Umbilical cord (tissue), 2 donors: Measurements from ENCODE around the gene TECPR2. TPM values are rescaled to one million over a fixed set of nuclear protein-coding genes. Genes with fewer than 3 reads are reported as not detected.
"Not testable (repeated sequence)": the region's sequence is repeated elsewhere in the genome, so short reads cannot be mapped to it uniquely, and the experiment has no call there.

Experiments
- DNase-seq: peaks from one replicate; pipeline ENCODE4 v3.0.0-alpha.2; 2015; ENCODE audit warnings: low spot score
- total RNA-seq: library from RNA; depleted of rRNA; stranded (reverse); fragments of >200 nt; gene quantifications from one replicate; pipeline ENCODE4 v1.2.3, GENCODE V29; 2014; ENCODE audit warnings: low replicate concordance; ENCODE audit not compliant: insufficient read depth

Gene TECPR2
- total RNA-seq, 1 donor from 2014 or later = 7.2 TPM

DNA sequence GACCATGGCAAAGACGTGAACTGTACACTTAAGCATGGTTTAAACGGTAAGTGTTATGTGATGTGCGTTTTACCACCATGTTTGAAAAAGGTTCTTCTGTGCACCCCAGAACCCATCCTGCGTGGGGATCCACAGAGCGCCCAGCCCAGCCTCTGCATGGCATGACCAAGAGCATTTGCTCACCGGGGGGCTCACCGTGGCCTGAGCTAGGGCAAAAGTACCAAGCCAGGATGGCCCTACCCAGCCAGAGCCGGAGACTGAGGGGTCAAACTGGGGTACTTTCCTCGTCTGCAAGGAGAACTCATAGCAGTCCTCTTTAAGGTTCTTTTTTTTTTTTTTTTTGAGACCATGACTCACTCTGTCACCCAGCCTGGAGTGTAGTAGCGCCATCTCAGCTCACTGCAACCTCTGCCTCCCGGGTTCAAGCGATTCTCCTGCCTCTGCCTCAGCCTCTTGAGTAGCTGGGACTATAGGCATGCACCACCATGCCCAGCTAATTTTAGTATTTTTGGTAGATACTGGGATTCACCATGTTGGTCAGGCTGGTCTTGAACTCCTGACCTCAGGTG lies 163.3 kb downstream of the TECPR2 start:
- no peak for DNase-seq

DNA sequence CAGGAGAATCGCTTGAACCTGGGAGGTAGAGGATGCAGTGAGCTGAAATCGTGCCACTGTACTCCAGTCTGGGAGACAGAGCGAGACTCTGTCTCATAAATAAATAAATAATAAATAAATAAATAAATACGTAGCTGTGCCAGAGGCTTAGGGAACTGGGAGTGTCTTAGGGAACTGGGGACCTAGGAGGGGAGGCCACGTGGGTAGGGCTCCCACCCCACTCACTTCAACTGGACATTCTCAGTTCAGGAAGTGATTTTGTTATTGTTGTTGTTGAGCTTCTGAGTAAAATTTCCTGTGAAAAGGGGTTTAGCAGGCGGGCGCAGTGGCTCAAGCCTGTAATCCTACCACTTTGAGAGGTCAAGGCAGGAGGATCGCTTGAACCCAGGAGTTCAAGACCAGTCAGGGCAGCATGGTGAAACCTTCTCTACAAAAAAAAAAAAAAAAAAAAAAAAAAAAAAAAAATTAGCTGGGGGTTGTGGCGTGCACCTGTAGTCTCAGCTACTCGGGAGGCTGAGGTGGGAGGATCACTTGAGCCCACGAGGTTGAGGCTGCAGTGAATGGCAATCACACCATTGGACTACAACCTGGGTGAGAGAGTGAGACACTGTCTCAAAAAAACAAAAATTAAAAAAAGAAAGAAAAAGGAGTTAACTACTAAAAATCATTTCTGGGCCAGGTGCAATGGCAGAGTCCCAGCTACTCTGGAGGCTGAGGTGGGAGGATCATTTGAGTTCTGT lies 165.9 kb downstream of the TECPR2 start:
- DNase-seq = no peak

DNA sequence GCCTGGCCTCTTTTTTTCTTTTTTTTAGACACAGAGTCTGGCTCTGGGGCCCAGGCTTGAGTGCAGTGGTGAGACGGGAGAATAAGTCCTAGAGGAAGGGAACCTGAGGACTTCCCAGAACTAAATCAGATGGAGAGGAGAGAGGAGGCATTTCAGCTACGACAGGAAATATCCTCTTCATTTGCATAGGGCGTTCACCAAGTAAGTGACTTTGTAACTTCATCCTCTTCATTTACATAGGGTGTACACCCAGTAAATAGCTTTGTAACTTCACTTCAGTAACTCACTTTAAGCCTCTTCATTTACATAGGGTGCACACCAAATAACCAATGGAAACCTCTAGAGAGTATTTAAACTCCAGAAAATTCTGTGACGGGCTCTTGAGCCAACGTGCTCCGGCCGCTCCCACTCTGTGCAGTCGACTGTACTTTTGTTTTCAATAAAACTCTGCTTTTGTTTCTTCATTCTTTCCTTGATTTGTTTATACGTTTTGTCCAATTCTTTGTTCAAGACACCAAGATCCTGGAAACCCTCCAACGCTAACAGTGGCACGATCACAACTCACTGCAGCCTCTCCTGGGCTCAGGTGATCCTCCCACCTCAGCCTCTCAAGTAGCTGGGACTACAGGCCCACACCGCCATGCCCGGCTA lies 168.2 kb downstream of the TECPR2 start:
- no peak for DNase-seq

DNA sequence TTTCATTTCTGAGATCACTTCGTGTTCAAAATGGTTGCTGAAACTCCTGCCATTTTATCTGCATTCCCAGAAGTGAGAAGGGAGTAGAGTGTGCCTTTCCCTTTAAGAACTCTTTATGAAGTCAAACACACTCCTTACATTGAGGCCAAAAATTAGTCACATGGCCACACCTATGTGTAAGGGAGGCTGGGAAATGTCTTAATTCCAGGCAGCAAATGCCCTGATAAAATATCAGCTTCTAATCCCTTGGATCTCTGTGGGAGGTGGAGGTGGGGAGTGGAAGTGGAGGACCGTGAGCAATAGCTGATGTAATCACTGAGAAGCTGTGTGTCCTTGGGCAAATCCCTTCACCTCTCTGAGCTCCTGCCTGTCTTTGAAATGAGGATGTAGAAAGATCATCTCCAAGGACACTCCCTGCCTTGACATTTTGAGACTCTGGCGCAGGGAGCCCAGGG lies 169.5 kb downstream of the TECPR2 start:
- DNase-seq = no peak

DNA sequence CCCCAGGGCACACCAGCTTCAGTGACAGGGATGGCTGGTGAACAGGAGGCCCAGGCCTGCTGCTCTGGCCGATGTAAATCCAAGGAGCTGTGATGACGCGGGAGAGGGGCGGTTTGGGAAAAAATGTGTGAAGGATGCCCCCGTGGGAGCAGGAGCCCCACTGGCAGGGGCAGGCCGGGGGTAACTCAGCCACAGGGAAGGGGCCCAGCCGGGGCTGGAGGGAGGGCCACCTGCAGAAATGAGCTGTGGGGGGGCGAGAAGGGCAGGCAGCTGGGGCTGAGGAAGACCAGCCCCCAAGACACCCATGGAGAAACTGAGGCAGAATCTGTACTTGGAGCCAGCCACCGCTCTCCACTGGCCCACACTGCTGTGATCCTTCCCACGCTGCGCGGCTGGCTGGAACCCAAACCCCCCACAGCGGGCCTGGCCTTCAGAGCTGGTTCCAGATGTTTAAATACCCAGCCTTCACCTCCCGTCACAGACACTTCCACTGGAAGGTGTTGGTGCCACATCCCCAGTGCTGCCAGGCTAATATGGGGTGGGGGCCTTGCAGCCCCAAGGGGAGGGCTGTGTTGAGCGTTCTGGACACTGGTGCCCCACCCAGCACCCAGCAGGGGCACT lies 175.3 kb downstream of the TECPR2 start:
- no peak for DNase-seq

DNA sequence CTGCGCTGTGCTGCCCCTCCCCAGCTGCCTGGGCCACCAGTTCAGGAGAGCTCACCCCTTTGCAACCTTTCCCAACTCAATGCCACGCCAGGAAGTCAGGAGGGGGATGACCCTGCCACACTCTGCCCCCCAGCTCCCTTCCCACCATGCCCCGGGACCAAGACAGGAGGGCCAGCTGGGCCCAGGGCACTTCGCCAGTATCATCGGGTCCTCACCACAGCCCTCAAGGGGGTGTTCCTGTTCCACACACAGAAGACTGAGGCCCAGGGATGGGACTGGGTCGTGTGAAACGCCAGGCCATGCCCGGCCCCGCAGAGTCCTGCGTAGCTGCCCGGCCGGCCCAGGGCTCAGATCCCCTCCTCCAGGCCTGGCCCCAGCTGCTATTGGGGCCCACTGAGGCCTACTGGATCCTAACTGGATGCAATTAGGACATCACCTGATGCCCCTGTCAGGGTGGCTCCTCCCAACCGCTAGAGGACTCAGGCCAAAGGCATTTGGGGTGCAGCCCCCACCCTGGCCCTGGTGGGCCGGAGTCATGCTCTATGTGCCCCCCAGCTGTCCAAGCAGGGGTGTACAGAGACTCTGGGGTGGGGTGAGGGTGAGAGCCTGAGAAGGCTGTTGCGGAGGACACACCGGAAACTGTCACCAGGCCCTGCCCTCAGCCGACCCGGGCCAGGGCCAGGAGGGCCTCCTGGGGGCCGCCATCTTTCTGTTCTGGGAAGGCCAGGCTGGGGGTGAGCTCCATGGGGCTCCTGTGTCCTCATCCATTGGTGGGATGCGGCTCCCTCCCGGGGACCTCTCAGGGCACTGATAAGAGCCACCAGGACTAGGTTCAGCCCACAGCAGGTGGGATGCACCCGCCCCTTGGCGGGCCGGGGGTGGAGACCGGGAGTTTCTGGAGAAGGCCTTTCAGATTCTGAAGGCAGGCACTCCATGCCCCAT lies 176.1 kb downstream of the TECPR2 start:
- DNase-seq = no peak

DNA sequence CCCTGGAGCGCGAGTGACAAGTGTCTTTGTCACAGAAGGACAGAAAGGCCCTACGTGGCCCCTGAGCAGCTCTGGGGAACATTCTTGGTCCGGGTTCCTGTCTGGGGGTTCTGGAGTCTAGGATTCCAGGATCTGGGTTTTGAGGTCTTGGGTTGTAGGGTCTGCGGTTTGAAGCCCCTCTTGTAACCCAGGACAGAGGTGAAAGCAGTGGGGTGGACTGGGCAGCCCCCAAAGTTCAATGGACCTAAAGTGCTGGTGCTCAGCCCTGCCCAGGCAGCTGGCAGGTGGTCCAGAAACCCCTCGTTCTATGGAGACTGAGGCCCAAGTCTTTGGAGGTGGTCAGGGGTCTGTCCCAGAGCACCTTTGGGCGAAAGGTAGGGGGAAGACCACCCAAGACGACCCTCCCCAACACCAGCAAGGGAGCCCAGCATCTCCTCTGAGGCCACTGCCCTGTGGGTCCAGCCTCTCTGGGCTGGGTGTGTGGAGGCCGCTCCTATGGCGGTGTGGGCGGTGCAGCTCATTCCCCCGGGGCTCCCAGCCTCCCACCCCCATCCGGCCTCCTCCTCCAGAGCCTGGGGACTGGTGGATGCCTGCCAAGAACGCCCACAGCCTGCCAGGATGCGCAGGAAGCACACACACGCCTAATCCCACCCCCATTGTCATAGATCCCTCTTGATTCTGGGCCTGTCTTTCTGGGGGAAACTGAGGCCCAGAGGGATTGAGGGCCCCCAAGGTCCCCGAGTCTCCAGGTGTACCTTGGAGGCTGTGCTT lies 177.0 kb downstream of the TECPR2 start:
- DNase-seq = peak; percentile 89

DNA sequence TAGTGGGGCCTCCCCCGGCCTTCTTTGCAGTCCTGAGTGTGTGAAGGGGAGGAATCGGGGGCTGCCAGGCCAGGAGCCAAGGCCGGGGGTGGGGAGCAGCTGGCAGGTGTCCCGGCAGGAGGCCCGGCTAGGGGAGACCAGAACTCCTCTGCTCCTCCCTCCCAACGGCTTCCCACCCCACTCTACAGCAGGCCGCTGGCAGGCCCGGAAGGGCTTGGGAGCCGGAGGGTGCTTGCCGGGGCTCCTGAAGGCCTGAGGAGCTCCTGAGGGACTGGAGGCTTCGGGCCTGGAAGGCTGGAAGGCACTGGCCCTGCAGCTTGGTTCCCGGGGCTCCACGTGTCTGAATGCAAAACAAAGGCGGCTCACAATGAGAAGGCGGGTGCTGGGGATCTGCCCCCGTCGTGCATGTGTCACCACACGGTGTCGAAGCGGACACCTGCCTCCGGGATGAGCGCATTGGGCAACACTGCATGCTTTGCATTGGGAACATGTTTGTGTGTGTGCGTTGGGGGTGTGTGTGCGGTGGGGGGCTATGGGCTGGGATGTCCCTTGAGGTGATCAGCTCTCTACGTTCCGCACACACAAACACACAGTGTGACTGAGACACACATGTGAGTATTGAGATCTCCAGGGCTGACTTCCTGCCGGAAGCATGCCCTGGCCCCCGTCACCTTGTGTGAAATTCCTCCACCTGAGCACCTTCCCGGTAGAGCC lies 177.7 kb downstream of the TECPR2 start:
- peak; percentile 81 for DNase-seq

DNA sequence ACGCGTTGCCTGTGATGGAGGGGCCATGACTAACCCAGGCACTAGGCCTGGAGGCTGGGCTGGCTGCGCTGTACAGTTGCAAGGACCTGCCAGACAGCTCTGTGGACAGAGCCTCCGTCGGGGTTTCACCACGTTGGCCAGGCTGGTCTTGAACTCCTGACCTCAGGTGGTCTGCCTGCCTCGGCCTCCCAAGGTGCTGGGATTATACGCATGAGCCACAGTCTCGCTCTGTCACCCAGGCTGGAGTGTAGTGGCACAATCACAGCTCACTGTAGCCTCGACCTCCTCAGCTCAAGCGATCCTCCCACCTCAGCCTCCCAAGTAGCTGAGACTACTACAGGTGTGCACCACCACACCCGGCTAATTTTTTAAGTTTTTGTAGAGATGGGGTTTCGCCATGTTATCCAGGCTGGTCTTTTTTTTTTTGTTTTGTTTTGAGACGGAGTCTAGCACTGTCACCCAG lies 178.3 kb downstream of the TECPR2 start:
- DNase-seq = not testable (repeated sequence)

DNA sequence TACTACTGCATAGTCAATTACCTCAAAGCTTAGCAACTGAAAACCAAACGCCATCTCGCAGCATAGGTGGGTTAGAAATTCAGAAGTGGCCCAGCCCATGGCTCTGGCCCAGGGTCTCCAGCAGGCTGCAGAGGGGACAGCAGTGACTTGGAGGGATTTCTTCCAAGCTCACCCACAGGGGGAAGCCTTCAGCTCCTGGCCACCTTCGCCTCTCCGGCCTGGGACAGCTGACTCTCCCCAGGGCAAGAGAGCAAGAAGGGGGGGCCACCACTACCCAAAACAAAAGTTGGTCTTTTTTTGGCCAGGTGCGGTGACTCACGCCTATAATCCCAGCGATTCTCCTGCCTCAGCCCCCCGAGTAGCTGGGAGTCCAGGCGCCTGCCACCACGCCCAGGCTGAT lies 179.0 kb downstream of the TECPR2 start:
- DNase-seq = no peak

DNA sequence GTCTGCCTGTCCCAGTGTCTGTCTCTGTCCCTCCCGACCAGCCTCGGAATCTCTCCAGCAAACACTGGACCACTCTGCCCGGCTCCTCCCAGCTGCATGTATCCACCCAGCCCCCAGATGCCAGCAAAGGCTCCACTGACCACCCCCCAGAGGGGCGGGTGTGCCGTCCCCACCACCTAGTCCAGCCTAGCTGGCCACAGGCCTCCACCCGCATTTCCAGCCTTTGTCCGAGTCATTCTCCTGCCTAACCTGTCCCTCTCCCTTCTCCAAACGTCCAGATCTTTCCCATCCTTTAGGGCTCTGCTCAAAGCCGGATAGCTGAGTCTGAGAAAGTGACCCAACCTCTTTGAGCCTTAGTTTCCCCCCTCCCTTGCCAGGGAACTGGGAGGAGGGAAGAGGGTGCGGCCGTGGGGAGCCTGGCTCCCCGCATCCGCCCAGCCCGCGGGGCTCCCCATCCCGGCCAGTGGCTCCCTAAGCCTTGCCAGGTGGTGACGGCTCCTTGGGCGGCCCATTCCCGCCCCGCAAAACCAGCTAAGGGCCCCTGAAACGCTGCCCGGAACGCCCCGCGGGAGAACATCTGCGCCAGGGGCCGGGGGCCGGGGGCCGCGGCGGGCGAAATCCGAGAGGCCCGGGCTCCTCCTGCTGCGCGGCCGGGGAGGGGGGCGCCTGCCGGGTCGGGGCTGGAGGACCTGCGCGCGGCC lies 181.5 kb downstream of the TECPR2 start:
- peak; percentile 64 for DNase-seq

DNA sequence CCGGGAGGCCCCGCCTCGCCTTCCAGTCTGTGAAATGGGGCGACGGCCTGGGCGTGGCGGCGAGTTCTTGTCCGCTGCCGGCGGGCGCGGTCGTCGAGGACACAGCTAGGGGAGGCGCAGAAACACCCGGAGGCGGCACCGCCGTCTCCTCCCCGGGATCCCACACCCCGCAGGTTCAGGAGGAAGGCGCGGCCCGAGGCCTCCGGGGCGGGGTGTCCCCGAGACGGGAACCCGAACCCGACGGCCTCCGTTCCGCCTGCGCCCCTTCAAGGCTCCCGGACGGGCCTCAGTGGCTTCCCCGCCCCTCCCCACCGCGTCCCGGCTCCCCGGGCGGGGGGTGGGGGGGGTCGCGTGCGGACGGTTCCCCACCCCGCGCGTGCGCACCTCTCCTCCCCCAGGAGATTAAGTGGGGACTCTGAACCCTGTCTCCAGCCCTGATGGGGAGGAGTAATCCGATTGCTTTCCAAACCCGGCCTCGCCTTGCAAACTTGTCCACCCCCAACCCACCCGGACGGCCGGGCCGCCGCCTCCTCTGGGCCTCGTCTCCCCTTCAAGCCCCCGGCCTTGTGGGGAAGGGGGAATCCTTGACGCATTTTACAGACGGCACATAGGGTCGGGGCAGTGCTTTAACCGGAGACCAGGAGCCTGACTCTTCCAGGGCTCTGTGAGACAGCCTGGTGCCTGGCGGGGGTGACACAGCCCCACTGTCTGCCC lies 182.2 kb downstream of the TECPR2 start:
- DNase-seq = peak; percentile 63

DNA sequence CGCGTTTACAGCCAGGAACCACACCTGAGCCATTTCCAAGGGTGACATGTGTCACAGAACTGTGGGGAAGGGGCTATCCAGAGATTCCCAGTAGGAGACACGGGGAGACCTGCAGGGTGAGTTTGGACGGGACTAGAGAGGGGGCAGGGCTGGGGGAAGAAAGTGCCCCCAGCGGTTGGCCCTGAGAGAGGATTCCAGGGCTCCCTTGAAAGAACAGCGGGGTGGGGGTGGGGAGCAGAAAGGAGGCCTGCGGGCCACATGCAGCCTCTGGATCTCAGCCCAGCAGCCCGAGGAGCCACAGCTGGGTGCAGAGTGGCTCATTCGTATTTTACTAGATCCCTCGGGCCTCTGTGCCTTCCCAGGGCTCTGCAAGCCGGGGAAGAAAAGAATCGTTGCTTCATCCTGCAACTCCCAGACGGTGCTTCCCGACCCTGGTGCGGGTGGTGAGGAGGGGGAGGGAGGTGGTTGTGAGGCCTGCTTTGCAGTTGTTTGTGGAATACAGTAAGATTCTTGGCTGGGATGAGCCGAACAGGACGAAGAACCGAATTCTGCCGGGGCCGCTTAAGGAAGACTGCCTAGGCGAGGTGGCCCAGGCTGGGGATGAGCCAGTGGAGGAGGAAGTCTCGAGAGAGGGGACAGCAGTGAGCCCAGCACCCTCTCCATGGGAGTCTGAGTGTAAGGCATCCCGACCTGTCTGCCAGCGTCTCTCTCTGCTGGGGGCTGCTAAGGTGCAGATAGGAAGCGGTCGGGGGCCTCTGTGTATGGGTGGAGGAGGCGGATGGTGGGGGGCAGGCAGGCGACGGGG lies 182.9 kb downstream of the TECPR2 start:
- peak; percentile 66 for DNase-seq

DNA sequence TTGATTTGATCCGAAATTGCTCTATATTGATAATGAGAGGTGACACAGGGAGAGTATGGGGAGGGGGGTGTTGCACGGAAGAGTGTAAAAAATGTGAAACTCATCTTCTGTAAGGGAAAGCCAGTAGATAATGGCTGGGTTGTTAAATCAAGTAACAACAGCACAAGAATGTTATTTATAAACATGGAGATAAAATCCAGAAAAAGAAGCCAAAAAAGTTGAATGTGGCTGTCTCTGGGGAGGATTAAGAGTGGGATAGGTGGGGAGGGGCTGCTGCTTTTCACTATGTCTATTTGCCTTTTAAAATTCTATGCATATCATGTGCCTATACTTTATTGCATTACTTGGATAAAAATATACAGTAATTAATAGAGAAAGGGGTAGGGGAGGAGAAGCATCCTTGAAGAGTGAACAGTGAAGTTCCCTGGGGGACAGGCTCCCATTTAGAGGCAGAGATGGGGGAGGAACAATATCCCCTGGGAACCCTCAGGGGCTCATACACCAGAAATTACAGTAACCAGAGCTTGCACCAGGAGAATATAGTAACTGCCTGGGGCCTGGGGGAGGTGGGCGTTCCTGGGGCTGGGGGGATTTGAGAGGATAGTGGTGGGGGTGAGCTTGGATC lies 186.0 kb downstream of the TECPR2 start:
- no peak for DNase-seq

DNA sequence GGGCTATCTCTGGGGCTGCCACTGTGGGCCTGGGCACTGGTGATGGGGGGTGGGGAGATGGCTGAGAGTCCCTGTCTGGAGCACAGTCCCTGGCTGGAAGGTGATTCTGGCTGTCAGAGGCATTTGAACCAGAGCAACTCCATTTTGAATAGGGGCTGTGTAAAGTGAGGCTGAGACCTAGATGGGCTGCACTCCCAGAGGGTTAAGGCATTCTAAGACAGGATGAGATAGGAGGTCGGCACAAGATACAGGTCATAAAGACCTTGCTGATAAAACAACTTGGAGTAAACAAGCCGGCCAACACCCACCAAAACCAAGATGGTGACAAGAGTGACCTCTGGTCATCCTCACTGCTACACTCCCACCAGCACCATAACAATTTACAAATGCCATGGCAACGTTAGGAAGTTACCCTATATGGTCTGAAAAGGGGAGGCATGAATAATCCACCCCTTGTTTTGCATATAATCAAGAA lies 188.2 kb downstream of the TECPR2 start:
- not testable (repeated sequence) for DNase-seq
